Brain microvascular endothelial cell (primary cell): ENCODE measurements around the gene MANF.

ENCODE experiments used
- DNase-seq: peaks from one replicate; pipeline ENCODE4 v3.0.0-alpha.2; 2020
- H3K27ac ChIP-seq: fragments of 250-450 bp; sonication (Bioruptor Pico); 2 replicates; pipeline ENCODE4 v1.5.1; 2020; ENCODE audit warnings: mild to moderate bottlenecking, moderate library complexity
- H3K27me3 ChIP-seq: fragments of 250-450 bp; sonication (Bioruptor Pico); replicated peaks from 2 replicates; pipeline ENCODE4 v1.5.1; 2020; ENCODE audit warnings: mild to moderate bottlenecking
- H3K36me3 ChIP-seq: fragments of 250-450 bp; sonication (Bioruptor Pico); replicated peaks from 2 replicates; pipeline ENCODE4 v1.5.1; 2020; ENCODE audit warnings: mild to moderate bottlenecking
- H3K4me3 ChIP-seq: 2 replicates; pipeline ENCODE4 v1.5.1; 2011; ENCODE audit warnings: low read depth, mild to moderate bottlenecking, control low read depth, low read length, moderate library complexity
- CTCF ChIP-seq: IDR thresholded peaks from 2 replicates; pipeline ENCODE4 v1.5.1; 2011; ENCODE audit warnings: low read depth, mild to moderate bottlenecking, moderate library complexity, low read length, control low read depth, inconsistent platforms; ENCODE audit errors: missing control alignments
- in situ Hi-C: cut with HindIII; loops from 2 replicates; pipeline ENCODE4 v1.10.0; 2017; ENCODE audit warnings: low sequenced_read_pairs, low pct_ligation_motif_present

The MANF gene

GRCh38 chr3:51398595-51399310 lies 13.7 kb downstream of the MANF start:
- Histone ChIP-seq H3K27me3 (no peaks in the 10 kb centered on the region), H3K36me3 (peaks cover 30% of the 10 kb centered on the region), H3K27ac (no peak overlapping the region), H3K4me3 (no peak overlapping the region)
- no peak for DNase-seq
- in situ Hi-C loops, result no loop called here
- TF ChIP-seq CTCF, result no peak

- Histone ChIP-seq H3K27me3 (no peaks in the 10 kb centered on the region), H3K27ac (no peak overlapping the region), H3K4me3 (no peak overlapping the region), H3K36me3 (peaks cover 24% of the 10 kb centered on the region)
- no peak for TF ChIP-seq CTCF
- in situ Hi-C loops, result no loop called here
- DNase-seq, result no peak
These were observed 15.1 kb downstream of the MANF start for GRCh38 chr3:51400166-51400565.

GRCh38 chr3:51401735-51402134 lies 16.6 kb downstream of the MANF start:
- DNase-seq, result no peak
- Histone ChIP-seq H3K36me3 (peaks cover 9% of the 10 kb centered on the region), H3K27ac (no peak overlapping the region)

GRCh38 chr3:51403675-51404074 lies 18.6 kb downstream of the MANF start:
- in situ Hi-C loops, result no loop called here
- H3K36me3 ChIP-seq, result peaks cover 8% of the 10 kb centered on the region
- H3K27me3 ChIP-seq, result no peaks in the 10 kb centered on the region
- no peak overlapping the region for H3K27ac ChIP-seq
- TF ChIP-seq CTCF, result no peak
- DNase-seq, result no peak
- no peak overlapping the region for H3K4me3 ChIP-seq

More at GRCh38 chr3:51401735-51402134, 16.6 kb downstream of the MANF start:
- Histone ChIP-seq H3K4me3 (no peak overlapping the region), H3K27me3 (no peaks in the 10 kb centered on the region)
- no peak for TF ChIP-seq CTCF
- in situ Hi-C loops, result no loop called here

- Histone ChIP-seq H3K4me3 (no peak overlapping the region), H3K27me3 (no peaks in the 10 kb centered on the region), H3K36me3 (peaks cover 5% of the 10 kb centered on the region), H3K27ac (no peak overlapping the region)
- DNase-seq, result no peak
- no peak for TF ChIP-seq CTCF
- in situ Hi-C loops, result no loop called here
These were observed 22.9 kb downstream of the MANF start for GRCh38 chr3:51408021-51408420.

- TF ChIP-seq CTCF, result no peak
- no peak overlapping the region for H3K27ac ChIP-seq
- no peak overlapping the region for H3K4me3 ChIP-seq
- DNase-seq, result no peak
- no peaks in the 10 kb centered on the region for H3K27me3 ChIP-seq
- in situ Hi-C loops, result no loop called here
- peaks cover 7% of the 10 kb centered on the region for H3K36me3 ChIP-seq
These were observed 23.7 kb downstream of the MANF start for GRCh38 chr3:51408813-51409212.
